Left ventricle myocardium superior (tissue), 1 donor: ENCODE measurements around the gene USP38. TPM values are rescaled to one million over a fixed set of nuclear protein-coding genes. Genes with fewer than 3 reads are reported as not detected.
A peak's percentile ranks its signal among the peaks of the same experiment; 100 is the strongest.
"Not testable (repeated sequence)": the region's sequence is repeated elsewhere in the genome, so short reads cannot be mapped to it uniquely, and the experiment has no call there.

Experiments
- ATAC-seq: fragments of 200-7000 bp; cut with Tn5 transposase; one replicate; pipeline ENCODE4 v1.9.1; 2020; ENCODE audit warnings: mild to moderate bottlenecking, moderate library complexity
- DNase-seq: peaks from one replicate; pipeline ENCODE4 v3.0.0-alpha.2; 2020
- intact Hi-C: fragments of 100-400 bp; cut with micrococcal nuclease; formaldehyde crosslinking; loops from one replicate; pipeline ENCODE4 v1.11.0; 2022
- total RNA-seq: library from RNA; stranded (reverse); fragmentation: NEBNext Ultra II Directional; extraction: Animal tissue kit (Norgen Biotek cat#: 25700); gene quantifications from one replicate; pipeline ENCODE4 v1.2.1, GENCODE V29; 2021
- donor health status: DM: no; HTN: yes; CAD: no; lungs with severe emphysema.

The USP38 gene
- total RNA-seq, 1 donor from 2014 or later, result 19.4 TPM

DNA sequence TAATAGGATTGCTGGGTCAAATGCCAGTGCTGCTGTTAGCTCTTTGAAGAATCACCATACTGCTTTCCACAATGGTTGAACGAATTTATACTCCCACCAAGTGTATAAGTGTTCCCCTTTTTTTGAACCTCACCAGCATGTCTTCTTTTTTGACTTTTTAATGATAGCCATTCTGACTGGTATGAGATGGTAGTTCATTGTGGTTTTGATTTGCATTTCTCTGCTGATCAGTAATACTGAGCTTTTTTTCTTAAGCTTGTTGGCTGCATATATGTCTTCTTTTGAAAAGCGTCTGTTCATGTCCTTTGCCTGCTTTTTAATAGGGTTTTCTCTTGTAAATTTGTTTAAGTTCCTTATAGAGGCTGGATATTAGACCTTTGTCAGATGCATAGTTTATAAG, 14.8 kb downstream of the USP38 start:
- intact Hi-C loops, result no loop called here
- no peak for ATAC-seq

DNA sequence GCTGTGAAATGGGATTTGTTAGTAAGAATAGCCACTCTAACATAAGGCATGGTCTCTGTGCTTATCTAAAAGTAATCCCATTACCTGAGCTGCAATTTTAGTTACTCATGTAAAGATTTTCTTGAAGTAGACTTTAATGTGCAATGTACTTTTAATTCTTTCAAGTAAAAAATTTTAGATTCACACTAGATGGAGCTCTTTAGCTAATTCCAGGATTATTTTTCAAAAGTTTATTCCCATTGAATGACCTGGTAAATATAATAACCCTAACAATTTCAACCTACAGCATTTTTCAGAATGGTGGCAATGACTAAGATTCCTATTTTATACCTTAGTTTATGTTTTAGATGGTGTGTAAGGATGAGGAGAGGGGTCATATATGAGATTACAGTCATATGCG, 18.1 kb downstream of the USP38 start:
- intact Hi-C loops, result no loop called here
- DNase-seq, result no peak
- ATAC-seq, result no peak

More for the DNA sequence above, 14.8 kb downstream of the USP38 start:
- no peak for DNase-seq

DNA sequence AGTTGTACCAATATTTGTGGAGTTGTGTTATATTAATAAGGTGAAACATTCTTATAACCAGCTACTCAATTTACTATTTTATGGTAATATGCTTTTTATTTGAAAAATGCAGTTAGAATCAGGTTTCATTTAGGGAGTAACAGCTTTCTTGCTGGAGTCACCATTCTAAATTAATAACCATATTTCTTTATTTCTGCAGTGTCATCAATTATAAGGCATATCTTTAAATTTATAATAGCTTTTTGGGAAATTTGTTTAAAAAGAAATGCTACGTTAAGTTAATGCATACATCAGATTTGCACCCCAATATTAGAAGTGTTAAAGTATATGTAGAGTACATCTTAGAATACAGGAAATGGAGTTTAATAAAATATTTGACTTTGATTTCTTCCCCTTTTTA, 18.9 kb downstream of the USP38 start:
- ATAC-seq, result no peak
- intact Hi-C loops, result no loop called here
- no peak for DNase-seq

DNA sequence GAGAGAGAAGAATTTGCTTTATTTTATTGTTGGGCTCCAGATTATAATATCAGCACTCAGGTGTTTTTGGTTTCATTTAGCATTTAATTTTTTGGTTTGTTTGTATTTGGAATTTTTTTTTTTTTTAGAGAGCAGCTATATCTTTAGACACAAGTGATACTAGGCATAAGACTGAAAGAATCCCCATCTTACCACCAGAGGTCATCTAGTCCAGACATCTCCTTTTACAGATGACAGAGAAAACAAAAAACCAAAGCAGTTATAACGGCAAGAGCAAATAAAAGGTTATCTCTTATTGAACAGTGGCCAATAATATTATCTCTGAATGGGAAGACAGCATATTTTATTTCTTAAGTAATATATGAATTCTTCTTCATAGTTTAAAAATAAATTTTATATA, 22.8 kb downstream of the USP38 start:
- ATAC-seq, result peak; percentile 72
- intact Hi-C loops, result no loop called here
- no peak for DNase-seq

GRCh38 chr4:143212566-143212965, 27.8 kb downstream of the USP38 start:
- intact Hi-C loops, result loop anchor here (10.0 kb wide), 1 partner anchor 122 kb away; the partner anchor contains the start of gene GAB1
- DNase-seq, result no peak
- ATAC-seq, result no peak

GRCh38 chr4:143215873-143216272, 31.2 kb downstream of the USP38 start:
- peak; percentile 43 for ATAC-seq
- intact Hi-C loops, result loop anchor here (10.0 kb wide), 1 partner anchor 119 kb away; the partner anchor contains the start of gene GAB1

GRCh38 chr4:143224255-143224654, 39.5 kb downstream of the USP38 start:
- DNase-seq (no peak), ATAC-seq (peak; percentile 85)
- intact Hi-C loops, result no loop called here

More at GRCh38 chr4:143215873-143216272, 31.2 kb downstream of the USP38 start:
- no peak for DNase-seq

DNA sequence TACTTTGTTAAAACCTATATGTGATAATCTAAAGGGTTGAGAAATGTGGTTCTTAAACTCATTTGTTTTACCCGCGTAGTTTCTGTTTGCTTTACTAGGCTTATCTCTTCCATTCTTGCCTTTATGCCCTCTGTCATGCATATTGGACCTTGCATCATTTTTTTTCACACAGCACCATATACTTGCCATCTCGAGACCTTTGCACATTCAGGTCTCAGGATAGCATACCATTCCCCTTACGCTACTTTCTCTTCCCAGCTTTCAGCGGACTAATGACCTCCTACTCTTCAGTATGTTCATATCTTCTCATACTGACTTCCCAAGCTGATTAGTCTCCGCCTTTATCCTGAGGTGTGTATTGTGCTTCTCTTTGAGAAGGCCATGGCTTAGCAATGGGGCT, 40.5 kb downstream of the USP38 start:
- DNase-seq (no peak), ATAC-seq (peak; percentile 32)
- intact Hi-C loops, result no loop called here

DNA sequence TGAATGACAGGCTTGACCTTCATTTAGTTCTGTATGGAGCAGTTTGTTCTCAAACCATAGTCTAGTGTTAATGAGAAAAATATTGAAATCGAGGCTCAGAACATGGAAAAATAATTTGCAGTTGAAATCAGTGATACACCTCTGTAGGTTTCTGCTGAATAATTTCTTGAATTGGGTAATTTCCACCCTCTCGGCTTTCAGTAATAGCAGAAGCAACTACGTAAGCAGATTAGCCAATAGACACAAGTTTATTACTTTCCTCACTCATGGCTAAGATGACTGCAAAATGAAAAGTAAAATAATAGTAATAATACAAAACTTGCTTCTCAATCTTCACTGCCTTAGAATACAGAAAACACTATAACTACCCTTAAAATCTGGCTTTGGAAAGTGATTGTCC, 46.0 kb downstream of the USP38 start:
- ATAC-seq, result no peak
- DNase-seq, result no peak
- intact Hi-C loops, result no loop called here

- intact Hi-C loops, result no loop called here
- no peak for ATAC-seq
Observed at GRCh38 chr4:143232277-143232676, 47.6 kb downstream of the USP38 start.

DNA sequence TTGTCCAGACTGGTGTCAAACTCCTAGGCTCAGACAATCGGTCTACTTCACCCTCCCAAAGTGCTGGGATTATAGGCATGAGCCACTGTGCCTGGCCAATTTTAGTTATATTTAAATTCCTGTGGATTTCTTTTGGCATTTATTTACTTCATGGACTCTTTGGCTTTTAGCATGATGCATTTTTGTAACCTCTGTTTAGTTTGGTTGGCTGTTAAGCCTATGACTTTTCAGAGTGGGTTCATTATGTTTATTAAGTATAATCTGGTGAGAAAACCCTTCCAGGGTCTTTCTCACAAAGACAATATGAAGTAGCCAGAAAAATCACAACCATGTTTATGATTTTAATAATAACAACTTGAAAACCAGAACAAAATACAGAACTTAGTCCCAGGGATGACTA, 49.4 kb downstream of the USP38 start:
- intact Hi-C loops, result no loop called here
- DNase-seq (no peak), ATAC-seq (no peak)

More at GRCh38 chr4:143232277-143232676, 47.6 kb downstream of the USP38 start:
- DNase-seq, result no peak

- DNase-seq, intact Hi-C loops, ATAC-seq: not testable (repeated sequence)
Observed at GRCh38 chr4:143237195-143237594, 52.5 kb downstream of the USP38 start.

- intact Hi-C loops, result no loop called here
- no peak for ATAC-seq
Observed at GRCh38 chr4:143240939-143241679, 56.4 kb downstream of the USP38 start.

GRCh38 chr4:143241892-143242291, 57.2 kb downstream of the USP38 start:
- ATAC-seq (peak; percentile 21), DNase-seq (no peak)
- intact Hi-C loops, result no loop called here

More at GRCh38 chr4:143240939-143241679, 56.4 kb downstream of the USP38 start:
- no peak for DNase-seq

DNA sequence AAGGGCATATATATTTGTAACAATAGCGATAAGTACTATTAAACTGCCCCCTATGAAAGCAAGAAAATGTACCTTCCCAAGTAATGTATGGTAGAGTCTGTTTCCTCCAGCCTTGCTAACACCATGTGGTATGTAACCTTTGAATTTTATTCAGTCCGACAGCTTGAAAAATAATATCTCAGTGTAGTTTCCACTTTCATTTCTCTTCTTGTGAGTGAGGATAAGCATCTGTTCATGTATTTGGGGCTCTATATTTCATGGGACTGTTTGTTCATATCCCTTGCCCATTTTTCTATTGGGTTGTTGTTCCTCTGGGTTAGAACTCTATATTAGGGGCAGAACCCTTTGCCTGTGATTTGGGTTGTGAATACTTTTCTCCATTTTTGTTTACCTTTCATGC, 58.3 kb downstream of the USP38 start:
- intact Hi-C loops, result no loop called here
- ATAC-seq, result no peak

DNA sequence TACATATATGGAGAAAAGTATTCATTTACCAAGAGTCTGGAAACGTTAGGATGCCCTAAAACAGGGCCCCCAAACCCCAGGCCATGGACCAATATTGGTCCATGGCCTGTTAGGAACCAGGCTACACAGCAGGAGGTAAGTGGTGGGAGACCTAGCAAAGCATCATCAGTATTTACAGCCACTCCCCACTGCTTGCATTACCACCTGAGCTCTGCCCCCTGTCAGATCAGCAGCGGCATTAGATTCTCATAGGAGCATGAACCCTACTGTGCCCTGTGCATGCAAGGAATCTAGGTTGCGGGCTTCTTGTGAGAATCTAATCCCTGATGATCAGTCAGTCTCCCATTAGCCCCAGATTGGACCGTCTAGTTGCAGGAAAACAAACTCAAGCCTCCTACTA, 62.3 kb downstream of the USP38 start:
- intact Hi-C loops, result no loop called here
- DNase-seq (no peak), ATAC-seq (no peak)

More for the DNA sequence above, 58.3 kb downstream of the USP38 start:
- DNase-seq, result no peak

- intact Hi-C loops, result no loop called here
- ATAC-seq (no peak), DNase-seq (no peak)
Observed at GRCh38 chr4:143247866-143248265, 63.1 kb downstream of the USP38 start.

DNA sequence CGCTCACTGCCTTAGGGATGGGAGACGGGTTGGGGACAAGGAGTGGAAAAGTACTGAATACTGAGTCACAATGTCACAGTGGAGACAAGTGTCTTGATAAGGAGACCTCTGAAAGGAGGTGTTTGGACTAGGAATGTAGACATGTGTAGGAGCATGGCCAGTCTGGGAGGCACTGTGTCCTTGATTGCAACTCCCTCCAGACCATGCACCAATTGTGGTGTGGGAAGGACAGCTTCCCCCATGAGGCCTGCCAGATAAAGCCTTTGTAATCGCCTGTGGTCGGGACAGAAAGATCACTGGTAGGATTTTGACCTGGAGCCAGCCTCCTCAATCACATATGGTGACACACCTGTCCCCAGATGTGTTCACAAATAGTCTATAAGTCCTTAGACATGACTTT, 64.1 kb downstream of the USP38 start:
- ATAC-seq (no peak), DNase-seq (no peak)
- intact Hi-C loops, result no loop called here

DNA sequence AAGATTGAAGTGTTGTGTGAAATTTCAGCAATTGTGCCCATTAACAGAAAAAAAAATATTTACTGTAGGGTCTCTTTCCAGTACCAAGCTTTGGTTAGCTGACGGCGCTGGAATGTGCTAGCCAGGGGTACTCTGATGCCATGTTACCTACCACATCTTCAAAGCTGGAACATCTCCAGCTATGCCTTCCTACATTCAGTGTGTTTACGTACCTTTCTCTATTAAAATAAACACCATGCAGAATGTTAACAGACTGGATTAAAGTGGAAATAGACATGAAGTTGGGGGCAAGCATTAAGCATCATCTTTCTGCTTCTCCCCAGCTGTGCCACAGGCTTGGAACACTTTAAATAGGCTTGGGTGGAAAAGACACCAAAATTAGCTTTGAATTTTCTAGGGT, 65.9 kb downstream of the USP38 start:
- intact Hi-C loops, result no loop called here
- ATAC-seq (no peak), DNase-seq (no peak)

DNA sequence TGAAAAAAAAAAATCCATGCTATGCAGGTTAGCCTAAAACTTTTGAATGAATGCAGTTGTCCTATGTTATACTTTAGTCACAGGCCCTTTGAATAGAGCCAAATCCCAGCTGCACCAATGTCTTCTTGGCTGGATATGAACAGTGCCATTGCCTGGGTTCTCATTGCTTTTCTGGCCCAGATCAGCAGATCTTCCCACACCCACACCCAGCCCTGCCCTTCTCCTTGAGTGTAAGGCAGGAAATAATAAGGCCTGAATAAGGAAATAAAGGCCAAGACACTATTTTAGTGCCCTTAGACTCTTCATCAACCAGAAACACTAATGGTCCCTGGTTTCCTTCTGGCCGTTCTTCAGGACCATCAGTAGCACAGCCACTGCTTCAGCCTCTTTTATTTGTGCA, 66.6 kb downstream of the USP38 start:
- DNase-seq, result no peak
- ATAC-seq, result no peak
- intact Hi-C loops, result no loop called here

DNA sequence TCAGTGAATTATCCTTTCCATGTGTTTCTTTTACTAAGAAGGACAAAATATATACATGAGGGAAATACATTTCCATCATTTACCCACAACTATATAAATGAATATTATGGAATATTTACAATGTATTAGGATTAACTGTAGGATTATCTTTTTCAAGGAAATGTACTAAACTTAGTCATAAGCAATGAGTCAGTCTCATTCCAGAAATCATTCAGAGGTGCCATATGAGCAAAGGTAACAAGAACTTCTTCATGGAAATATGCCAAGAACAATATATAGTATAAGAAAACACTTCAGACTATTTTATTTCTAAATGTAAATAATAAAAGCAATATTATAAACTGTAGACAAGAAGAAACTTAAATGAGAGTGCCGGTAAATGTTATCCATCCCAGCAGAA, 67.1 kb downstream of the USP38 start:
- intact Hi-C loops, result no loop called here
- ATAC-seq, result no peak
- no peak for DNase-seq
